ENCODE measurements around the gene ERLEC1. TPM values are rescaled to one million over a fixed set of nuclear protein-coding genes. Genes with fewer than 3 reads are reported as not detected.
"Not testable (repeated sequence)": the region's sequence is repeated elsewhere in the genome, so short reads cannot be mapped to it uniquely, and the experiment has no call there.

Gene ERLEC1
- total RNA-seq, 2 donors from 2014 or later: 43.8 to 86.7 TPM

DNA sequence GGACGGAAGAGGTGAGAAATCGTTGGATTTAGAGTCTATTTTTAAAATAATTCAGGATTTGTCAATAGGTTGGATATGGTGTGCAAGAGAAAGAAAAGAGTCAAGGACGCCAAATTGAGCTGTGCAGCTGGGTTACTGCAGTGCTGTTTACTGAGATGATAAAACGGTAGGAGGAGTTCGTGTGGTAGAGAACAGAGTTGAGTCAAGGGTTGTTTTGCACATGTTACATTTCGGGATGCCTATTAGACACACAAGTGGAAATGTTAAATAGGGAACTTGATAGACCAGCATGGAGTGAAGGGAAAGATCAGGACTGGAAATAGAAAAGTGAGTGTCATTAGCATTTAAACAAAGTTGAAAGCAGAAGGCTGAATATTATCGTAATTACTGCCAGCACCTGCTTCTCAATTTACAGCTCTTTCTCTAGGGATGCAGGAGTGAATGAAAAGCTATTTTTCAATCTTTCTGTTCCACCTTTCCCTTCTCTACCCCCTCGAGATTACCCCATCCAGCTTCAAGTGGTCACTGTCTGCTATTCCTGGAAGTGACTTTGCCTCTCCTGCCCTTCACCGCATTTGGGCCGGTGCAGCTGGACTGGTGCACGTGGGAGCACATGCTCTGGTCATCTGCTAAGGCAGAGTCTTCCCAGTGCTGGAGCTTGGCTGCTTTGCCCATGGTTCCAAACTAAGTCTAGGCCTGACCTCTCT, 42.6 kb downstream of the ERLEC1 start:
- no peak overlapping the region for H3K4me3 ChIP-seq
- no peak for TF ChIP-seq POLR2A (IDR thresholded peaks at IDR 0.05)
- no peak for DNase-seq
- ATAC-seq: no peak
- H3K9me3 ChIP-seq: no peaks in the 10 kb centered on the region
- 69 to 84% methylated on average over 11 of the region's 11 CpGs for WGBS, 2 donors
- no peaks in the 10 kb centered on the region for H3K36me3 ChIP-seq (replicated peaks in 1 of 2; ENCODE audit: insufficient read depth in 1 of 2, low read depth in 2 of 2)
- H3K4me1 ChIP-seq: peaks cover 14% of the 10 kb centered on the region
- H3K27ac ChIP-seq: no peak overlapping the region
- H3K27me3 ChIP-seq: no peaks in the 10 kb centered on the region
- intact Hi-C loops (cut with DNase I): no loop called here

DNA sequence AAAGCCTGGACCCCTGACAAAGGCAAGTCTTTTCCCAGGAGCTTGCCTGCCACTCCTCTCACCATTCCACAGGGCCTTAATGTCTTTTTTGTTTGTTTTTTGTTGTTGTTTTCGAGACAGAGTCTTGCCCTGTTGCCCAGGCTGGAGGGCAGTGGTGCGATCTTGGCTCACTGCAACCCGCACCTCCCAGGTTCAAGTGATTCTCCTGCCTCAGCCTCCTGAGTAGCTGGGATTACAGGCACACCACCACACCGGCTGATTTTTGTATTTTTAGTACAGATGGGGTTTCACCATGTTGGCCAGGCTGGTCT, 43.1 kb downstream of the ERLEC1 start:
- intact Hi-C loops (cut with DNase I); H3K4me3 ChIP-seq; H3K9me3 ChIP-seq; DNase-seq; ATAC-seq; H3K27me3 ChIP-seq; H3K36me3 ChIP-seq (replicated peaks in 1 of 2; ENCODE audit: insufficient read depth in 1 of 2, low read depth in 2 of 2); H3K27ac ChIP-seq: not testable (repeated sequence)
- WGBS, 2 donors: 81 to 96% methylated on average over 4 of the region's 4 CpGs
- H3K4me1 ChIP-seq: peaks cover 14% of the 10 kb centered on the region

DNA sequence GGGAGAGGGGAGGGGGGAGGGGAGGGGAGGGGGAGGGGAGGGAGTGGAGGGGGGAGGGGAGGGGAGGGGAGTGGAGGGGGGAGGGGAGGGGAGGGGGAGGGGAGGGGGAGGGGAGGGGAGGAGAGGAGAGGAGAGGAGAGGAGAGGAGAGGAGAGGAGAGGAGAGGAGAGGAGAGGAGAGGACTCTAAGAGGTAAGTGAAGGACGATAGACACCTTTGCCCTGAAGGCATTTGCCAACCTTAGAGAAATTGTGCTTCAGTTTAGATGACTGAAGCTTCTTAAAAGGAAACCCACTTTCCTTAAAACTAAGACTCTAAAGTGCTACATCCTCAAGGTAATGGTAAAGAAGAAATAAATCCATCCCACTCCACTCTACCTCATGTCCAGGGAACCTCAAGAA, 53.7 kb downstream of the ERLEC1 start:
- ATAC-seq: no peak

DNA sequence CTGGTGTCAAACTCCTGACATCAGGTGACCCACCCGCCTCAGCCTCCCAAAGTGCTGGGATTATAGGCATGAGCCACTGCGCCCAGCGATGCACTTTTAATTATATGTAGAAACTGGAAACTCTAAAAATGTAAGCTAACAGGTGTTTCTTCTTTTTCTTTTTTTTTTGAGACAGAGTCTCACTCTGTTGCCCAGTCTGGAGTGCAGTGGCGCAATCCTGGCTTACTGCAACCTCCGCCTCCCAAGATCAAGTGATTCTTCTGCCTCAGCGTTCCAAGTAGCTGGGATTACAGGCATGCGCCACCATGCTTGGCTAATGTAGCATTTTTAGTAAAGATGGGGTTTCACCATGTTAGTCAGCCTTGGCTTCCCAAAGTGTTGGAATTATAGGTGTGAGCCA, 54.8 kb downstream of the ERLEC1 start:
- DNase-seq; H3K9me3 ChIP-seq; H3K27me3 ChIP-seq; H3K27ac ChIP-seq; H3K4me3 ChIP-seq; H3K4me1 ChIP-seq; H3K36me3 ChIP-seq (replicated peaks in 1 of 2; ENCODE audit: insufficient read depth in 1 of 2, low read depth in 2 of 2); ATAC-seq; intact Hi-C loops (cut with DNase I): not testable (repeated sequence)
- 89 to 99% methylated on average over 7 of the region's 7 CpGs for WGBS, 2 donors

More for the DNA sequence above, 53.7 kb downstream of the ERLEC1 start:
- Histone ChIP-seq H3K9me3 (no peaks in the 10 kb centered on the region), H3K4me1 (no peaks in the 10 kb centered on the region), H3K27ac (no peak overlapping the region), H3K27me3 (no peaks in the 10 kb centered on the region), H3K4me3 (no peak overlapping the region), H3K36me3 (replicated peaks in 1 of 2; ENCODE audit: insufficient read depth in 1 of 2, low read depth in 2 of 2) (no peaks in the 10 kb centered on the region)
- 60 to 67% methylated on average over 1 of the region's 1 CpG for WGBS, 2 donors
- DNase-seq: no peak
- intact Hi-C loops (cut with DNase I): no loop called here
- no peak for TF ChIP-seq POLR2A (IDR thresholded peaks at IDR 0.05)
- TF ChIP-seq, protein P1, sequence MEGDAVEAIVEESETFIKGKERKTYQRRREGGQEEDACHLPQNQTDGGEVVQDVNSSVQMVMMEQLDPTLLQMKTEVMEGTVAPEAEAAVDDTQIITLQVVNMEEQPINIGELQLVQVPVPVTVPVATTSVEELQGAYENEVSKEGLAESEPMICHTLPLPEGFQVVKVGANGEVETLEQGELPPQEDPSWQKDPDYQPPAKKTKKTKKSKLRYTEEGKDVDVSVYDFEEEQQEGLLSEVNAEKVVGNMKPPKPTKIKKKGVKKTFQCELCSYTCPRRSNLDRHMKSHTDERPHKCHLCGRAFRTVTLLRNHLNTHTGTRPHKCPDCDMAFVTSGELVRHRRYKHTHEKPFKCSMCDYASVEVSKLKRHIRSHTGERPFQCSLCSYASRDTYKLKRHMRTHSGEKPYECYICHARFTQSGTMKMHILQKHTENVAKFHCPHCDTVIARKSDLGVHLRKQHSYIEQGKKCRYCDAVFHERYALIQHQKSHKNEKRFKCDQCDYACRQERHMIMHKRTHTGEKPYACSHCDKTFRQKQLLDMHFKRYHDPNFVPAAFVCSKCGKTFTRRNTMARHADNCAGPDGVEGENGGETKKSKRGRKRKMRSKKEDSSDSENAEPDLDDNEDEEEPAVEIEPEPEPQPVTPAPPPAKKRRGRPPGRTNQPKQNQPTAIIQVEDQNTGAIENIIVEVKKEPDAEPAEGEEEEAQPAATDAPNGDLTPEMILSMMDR (IDR thresholded peaks at IDR 0.05): no peak

DNA sequence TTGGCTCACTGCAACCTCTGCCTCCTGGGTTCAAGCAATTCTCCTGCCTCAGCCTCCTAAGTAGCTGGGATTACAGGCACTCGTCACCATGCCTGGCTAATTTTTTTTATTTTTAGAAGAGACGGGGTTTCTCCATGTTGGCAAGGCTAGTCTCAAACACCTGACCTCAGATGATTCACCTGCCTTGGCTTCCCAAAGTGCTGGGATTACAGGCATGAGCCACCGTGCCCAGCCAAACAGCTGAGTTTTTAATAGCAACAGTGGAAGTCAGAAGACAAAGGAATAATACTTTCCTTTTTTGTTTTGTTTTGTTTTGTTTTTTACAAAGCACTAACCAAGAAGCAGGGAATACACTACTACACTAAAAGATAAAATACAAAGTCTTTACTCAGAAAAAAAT, 56.0 kb downstream of the ERLEC1 start:
- Histone ChIP-seq H3K36me3 (replicated peaks in 1 of 2; ENCODE audit: insufficient read depth in 1 of 2, low read depth in 2 of 2) (no peaks in the 10 kb centered on the region), H3K27ac (no peak overlapping the region), H3K27me3 (no peaks in the 10 kb centered on the region), H3K4me3 (no peak overlapping the region), H3K9me3 (no peaks in the 10 kb centered on the region), H3K4me1 (no peaks in the 10 kb centered on the region)
- no peak for ATAC-seq
- TF ChIP-seq, protein P1 (IDR thresholded peaks at IDR 0.05): no peak
- no peak for TF ChIP-seq POLR2A (IDR thresholded peaks at IDR 0.05)
- no peak for DNase-seq
- intact Hi-C loops (cut with DNase I): no loop called here
- 67 to 69% methylated on average over 3 of the region's 3 CpGs for WGBS, 2 donors

DNA sequence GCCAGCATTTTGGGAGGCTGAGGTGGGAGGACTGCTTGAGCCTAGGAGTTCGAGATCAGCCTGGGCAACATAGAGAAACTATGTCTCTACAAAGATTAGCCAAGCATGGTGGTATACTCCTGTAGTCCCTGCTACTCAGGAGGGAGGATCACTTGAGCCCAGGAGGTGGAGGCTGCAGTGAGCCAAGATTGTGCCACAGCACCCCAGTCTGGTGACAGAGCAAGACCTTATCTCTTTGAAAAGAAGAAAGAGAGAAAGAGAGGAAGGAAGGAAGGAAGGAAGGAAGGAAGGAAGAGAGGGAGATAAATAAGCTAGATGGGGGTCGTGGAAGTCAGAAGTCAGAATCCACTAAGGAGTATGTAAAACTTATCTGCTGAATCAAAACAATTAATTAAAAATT, 56.8 kb downstream of the ERLEC1 start:
- no peak for TF ChIP-seq POLR2A (IDR thresholded peaks at IDR 0.05)
- TF ChIP-seq, protein P1 (IDR thresholded peaks at IDR 0.05): no peak
- H3K4me1 ChIP-seq: no peaks in the 10 kb centered on the region
- H3K4me3 ChIP-seq: no peak overlapping the region
- ATAC-seq: no peak
- WGBS, 2 donors: 69 to 81% methylated on average over 2 of the region's 2 CpGs
- H3K9me3 ChIP-seq: no peaks in the 10 kb centered on the region
- H3K27me3 ChIP-seq: no peaks in the 10 kb centered on the region
- intact Hi-C loops (cut with DNase I): no loop called here
- H3K27ac ChIP-seq: no peak overlapping the region
- no peaks in the 10 kb centered on the region for H3K36me3 ChIP-seq (replicated peaks in 1 of 2; ENCODE audit: insufficient read depth in 1 of 2, low read depth in 2 of 2)
- DNase-seq: no peak

All from body of pancreas (tissue), 4 donors.